SH-SY5Y (cell line): ENCODE data around the gene RAB35.

Experiments
- GATA2 ChIP-seq: IDR thresholded peaks from 2 replicates; pipeline ENCODE4 v1.6.1; 2011; ENCODE audit warnings: mild to moderate bottlenecking, low read depth, low read length
- GATA3 ChIP-seq: IDR thresholded peaks from 2 replicates; pipeline ENCODE4 v1.6.1; 2011; ENCODE audit warnings: low read depth, mild to moderate bottlenecking, low read length, moderate library complexity

GRCh38 chr12:120077260-120077659 lies 39.3 kb downstream of the RAB35 start:
- TF ChIP-seq GATA2 (no peak), GATA3 (no peak)
